ENCODE data around the gene OPCML. TPM values are rescaled to one million over a fixed set of nuclear protein-coding genes. Genes with fewer than 3 reads are reported as not detected.

OPCML gene
- polyA plus RNA-seq, 5 donors: 0.76 to 4.7 (median 1.5) TPM

- DNase-seq: no peak
Measured at GRCh38 chr11:132983641-132983978, 548.7 kb downstream of the OPCML start.

- peak in 1 of 2 donors; percentile 7 for DNase-seq
Measured at GRCh38 chr11:132982772-132983640, 549.3 kb downstream of the OPCML start.

- no peak for DNase-seq
Measured at GRCh38 chr11:132981131-132981956, 551.0 kb downstream of the OPCML start.

GRCh38 chr11:132980670-132981069 is 551.6 kb downstream of the OPCML start:
- DNase-seq: no peak

- DNase-seq: no peak
Measured at GRCh38 chr11:132977746-132978145, 554.6 kb downstream of the OPCML start.

- no peak for DNase-seq
Measured at GRCh38 chr11:132977241-132977640, 555.1 kb downstream of the OPCML start.

- DNase-seq: no peak
Measured at GRCh38 chr11:132976115-132976514, 556.2 kb downstream of the OPCML start.

GRCh38 chr11:132973686-132974085 is 558.6 kb downstream of the OPCML start:
- no peak for DNase-seq

- no peak for DNase-seq
Measured at GRCh38 chr11:132972565-132972964, 559.7 kb downstream of the OPCML start.

GRCh38 chr11:132971351-132971750 is 561.0 kb downstream of the OPCML start:
- DNase-seq: no peak

- no peak for DNase-seq
Measured at GRCh38 chr11:132969892-132970291, 562.4 kb downstream of the OPCML start.

GRCh38 chr11:132962041-132962440 is 570.3 kb downstream of the OPCML start:
- no peak for DNase-seq

GRCh38 chr11:132961453-132961852 is 570.8 kb downstream of the OPCML start:
- no peak for DNase-seq

GRCh38 chr11:132960273-132961078 is 571.8 kb downstream of the OPCML start:
- DNase-seq: no peak

- no peak for DNase-seq
Measured at GRCh38 chr11:132959693-132960092, 572.6 kb downstream of the OPCML start.

- DNase-seq: no peak
Measured at GRCh38 chr11:132957881-132958280, 574.4 kb downstream of the OPCML start.

- DNase-seq: no peak
Measured at GRCh38 chr11:132948252-132948651, 584.0 kb downstream of the OPCML start.

GRCh38 chr11:132944569-132944944 is 587.7 kb downstream of the OPCML start:
- DNase-seq: no peak

- DNase-seq: no peak
Measured at GRCh38 chr11:132943706-132944568, 588.4 kb downstream of the OPCML start.

- no peak for DNase-seq
Measured at GRCh38 chr11:132943357-132943705, 589.0 kb downstream of the OPCML start.

All from right lung (tissue), 5 donors.